T-helper 9 cell (primary cell): ENCODE measurements around the gene TNRC18.
A peak's percentile ranks its signal among the peaks of the same experiment; 100 is the strongest.
"Not testable (repeated sequence)": the region's sequence is repeated elsewhere in the genome, so short reads cannot be mapped to it uniquely, and the experiment has no call there.

Experiments
- DNase-seq: peaks from one replicate; pipeline ENCODE4 v3.0.0-alpha.2; 2020

Gene TNRC18

GRCh38 chr7:5313076-5313885 lies 110.4 kb downstream of the TNRC18 start:
- DNase-seq = not testable (repeated sequence)

GRCh38 chr7:5312276-5313070 lies 111.2 kb downstream of the TNRC18 start:
- DNase-seq = not testable (repeated sequence)

GRCh38 chr7:5310822-5311405 lies 112.7 kb downstream of the TNRC18 start:
- no peak for DNase-seq

GRCh38 chr7:5309146-5309545 lies 114.5 kb downstream of the TNRC18 start:
- no peak for DNase-seq

GRCh38 chr7:5307221-5308142 lies 116.2 kb downstream of the TNRC18 start:
- not testable (repeated sequence) for DNase-seq

- DNase-seq = not testable (repeated sequence)
Measured at GRCh38 chr7:5305050-5305449, 118.6 kb downstream of the TNRC18 start.

- no peak for DNase-seq
Measured at GRCh38 chr7:5303591-5304505, 119.8 kb downstream of the TNRC18 start.

- DNase-seq = no peak
Measured at GRCh38 chr7:5303061-5303460, 120.6 kb downstream of the TNRC18 start.

- DNase-seq = no peak
Measured at GRCh38 chr7:5302577-5302976, 121.1 kb downstream of the TNRC18 start.

GRCh38 chr7:5300366-5300765 lies 123.3 kb downstream of the TNRC18 start:
- DNase-seq = no peak

GRCh38 chr7:5296611-5297226 lies 126.9 kb downstream of the TNRC18 start:
- DNase-seq = peak; percentile 76

GRCh38 chr7:5296015-5296610 lies 127.5 kb downstream of the TNRC18 start:
- DNase-seq = peak; percentile 18

- DNase-seq = no peak
Measured at GRCh38 chr7:5295039-5296014, 128.3 kb downstream of the TNRC18 start.

- DNase-seq = no peak
Measured at GRCh38 chr7:5294169-5294987, 129.3 kb downstream of the TNRC18 start.

GRCh38 chr7:5291711-5292335 lies 131.8 kb downstream of the TNRC18 start:
- not testable (repeated sequence) for DNase-seq

- no peak for DNase-seq
Measured at GRCh38 chr7:5291301-5291700, 132.3 kb downstream of the TNRC18 start.

- no peak for DNase-seq
Measured at GRCh38 chr7:5289355-5289754, 134.3 kb downstream of the TNRC18 start.

- not testable (repeated sequence) for DNase-seq
Measured at GRCh38 chr7:5288560-5288959, 135.1 kb downstream of the TNRC18 start.
